PC-3 (cell line): ENCODE results near the gene ATP8A2.

Experiments used
- EZH2phosphoT487 ChIP-seq: fragments of 300-600 bp; sonication (generic); IDR thresholded peaks from 2 replicates; pipeline ENCODE4 v1.6.1; 2018; ENCODE audit warnings: mild to moderate bottlenecking, antibody characterized with exemption, low read length, borderline replicate concordance
- TF ChIP-seq, protein P1 (sequence below): fragments of 300-600 bp; sonication (generic); conservative IDR thresholded peaks from 2 replicates; pipeline ENCODE4 v1.5.1; 2017; ENCODE audit warnings: antibody characterized with exemption, low read depth, mild to moderate bottlenecking, low read length

DNA sequence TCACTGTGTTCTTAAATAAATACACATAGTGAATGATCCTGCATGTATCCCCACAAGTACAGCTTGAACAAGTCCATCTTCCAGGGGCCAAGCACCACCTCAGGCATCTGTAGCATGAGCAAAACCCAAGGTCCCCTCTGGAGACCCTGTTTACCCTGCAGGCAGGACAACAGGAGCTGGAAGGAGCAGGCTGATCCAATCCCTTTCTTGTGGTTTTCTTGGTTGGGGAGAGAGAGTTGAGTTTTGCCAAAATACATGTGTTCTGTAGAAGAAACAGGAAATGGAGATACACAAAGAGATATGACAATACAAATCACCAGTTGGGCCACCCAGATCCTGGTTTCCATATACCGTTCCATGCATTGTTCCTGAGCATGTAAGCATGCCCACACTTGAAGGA, 587.2 kb downstream of the ATP8A2 start:
- TF ChIP-seq, protein P1, sequence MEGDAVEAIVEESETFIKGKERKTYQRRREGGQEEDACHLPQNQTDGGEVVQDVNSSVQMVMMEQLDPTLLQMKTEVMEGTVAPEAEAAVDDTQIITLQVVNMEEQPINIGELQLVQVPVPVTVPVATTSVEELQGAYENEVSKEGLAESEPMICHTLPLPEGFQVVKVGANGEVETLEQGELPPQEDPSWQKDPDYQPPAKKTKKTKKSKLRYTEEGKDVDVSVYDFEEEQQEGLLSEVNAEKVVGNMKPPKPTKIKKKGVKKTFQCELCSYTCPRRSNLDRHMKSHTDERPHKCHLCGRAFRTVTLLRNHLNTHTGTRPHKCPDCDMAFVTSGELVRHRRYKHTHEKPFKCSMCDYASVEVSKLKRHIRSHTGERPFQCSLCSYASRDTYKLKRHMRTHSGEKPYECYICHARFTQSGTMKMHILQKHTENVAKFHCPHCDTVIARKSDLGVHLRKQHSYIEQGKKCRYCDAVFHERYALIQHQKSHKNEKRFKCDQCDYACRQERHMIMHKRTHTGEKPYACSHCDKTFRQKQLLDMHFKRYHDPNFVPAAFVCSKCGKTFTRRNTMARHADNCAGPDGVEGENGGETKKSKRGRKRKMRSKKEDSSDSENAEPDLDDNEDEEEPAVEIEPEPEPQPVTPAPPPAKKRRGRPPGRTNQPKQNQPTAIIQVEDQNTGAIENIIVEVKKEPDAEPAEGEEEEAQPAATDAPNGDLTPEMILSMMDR, result no peak
- no peak for TF ChIP-seq EZH2phosphoT487
